GM12892 (cell line): ENCODE results near the gene KRT12.

Experiments used
- POLR2A ChIP-seq: IDR thresholded peaks from 2 replicates; pipeline ENCODE4 v1.6.1; 2011; ENCODE audit warnings: low read depth, low read length, control low read depth
- POLR2AphosphoS5 ChIP-seq: IDR thresholded peaks from 2 replicates; pipeline ENCODE4 v1.6.1; 2011; ENCODE audit warnings: low read depth, low read length, control low read depth

DNA sequence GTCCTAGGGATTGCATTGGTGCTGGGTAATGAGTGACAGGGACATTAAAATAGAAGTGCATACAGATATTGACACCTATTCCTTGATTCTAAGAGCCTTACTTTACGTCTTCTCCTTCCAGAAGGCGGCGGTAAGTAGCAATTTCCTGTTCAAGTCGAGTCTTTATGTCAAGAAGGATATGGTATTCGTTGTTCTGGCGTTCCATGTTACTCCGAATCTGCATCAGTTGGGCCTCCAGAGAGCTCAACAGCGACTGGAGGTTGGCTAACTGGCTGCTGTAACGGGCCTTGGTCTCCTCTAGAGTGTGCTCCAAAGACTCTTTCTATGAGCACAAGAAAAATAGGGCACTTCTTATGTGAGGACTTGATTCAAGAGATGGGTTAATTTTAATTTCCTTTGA is 11.0 kb upstream of the KRT12 start:
- TF ChIP-seq POLR2A (no peak), POLR2AphosphoS5 (no peak)
